ENCODE results near the gene NPR3. TPM values are rescaled to one million over a fixed set of nuclear protein-coding genes. Genes with fewer than 3 reads are reported as not detected.

The NPR3 gene
- total and polyA plus RNA-seq, 2 of the 8 experiments (the other 6 are each of a cell fraction or from before 2014, with no cell fraction given), result not detected

DNA sequence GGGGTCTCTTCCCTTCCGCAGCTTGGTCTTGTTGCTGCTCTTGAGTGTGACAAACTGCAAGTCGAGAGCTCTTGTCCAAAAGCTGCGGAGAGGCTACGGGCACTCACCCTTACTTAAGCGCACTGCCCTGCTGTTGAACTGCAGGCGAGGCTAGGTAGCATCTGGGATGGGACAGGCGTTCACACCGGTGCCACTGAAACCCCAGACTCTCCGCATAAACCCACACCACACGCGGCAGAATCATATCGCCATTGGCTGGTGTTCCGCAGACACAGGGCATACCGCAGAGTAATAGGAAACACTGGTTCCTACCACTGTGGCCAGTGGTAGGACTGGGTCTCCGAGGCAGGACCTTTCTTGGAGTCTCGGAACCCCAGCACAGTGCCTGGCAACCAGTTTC, 2.2 kb upstream of the NPR3 start (continued):
- TF ChIP-seq, protein P1, sequence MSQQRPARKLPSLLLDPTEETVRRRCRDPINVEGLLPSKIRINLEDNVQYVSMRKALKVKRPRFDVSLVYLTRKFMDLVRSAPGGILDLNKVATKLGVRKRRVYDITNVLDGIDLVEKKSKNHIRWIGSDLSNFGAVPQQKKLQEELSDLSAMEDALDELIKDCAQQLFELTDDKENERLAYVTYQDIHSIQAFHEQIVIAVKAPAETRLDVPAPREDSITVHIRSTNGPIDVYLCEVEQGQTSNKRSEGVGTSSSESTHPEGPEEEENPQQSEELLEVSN (IDR thresholded peaks at IDR 0.05), result no peak

Data from H1 (cell line).